SK-N-MC (cell line): Measurements from ENCODE around the gene SLC25A44.

ENCODE experiments used
- EZH2 ChIP-seq: fragments of 200-600 bp; sonication (generic); IDR thresholded peaks from one replicate; pipeline ENCODE4 v1.6.1; 2017; ENCODE audit warnings: antibody characterized with exemption
- FOXP2 ChIP-seq: optimal IDR thresholded peaks from 2 replicates; pipeline ENCODE3; 2011; ENCODE audit warnings: mild to moderate bottlenecking, moderate library complexity; ENCODE audit not compliant: insufficient read depth; ENCODE audit errors: extremely low read length, control extremely low read depth
- POLR2AphosphoS5 ChIP-seq: IDR thresholded peaks from 2 replicates; pipeline ENCODE4 v1.6.1; 2012; ENCODE audit warnings: mild to moderate bottlenecking, low read depth, low read length, borderline replicate concordance

GRCh38 chr1:156249593-156249992 is 55.7 kb downstream of the SLC25A44 start:
- TF ChIP-seq EZH2 (no peak), POLR2AphosphoS5 (no peak), FOXP2 (no peak)
